ENCODE measurements around the gene VTN.

Gene VTN

DNA sequence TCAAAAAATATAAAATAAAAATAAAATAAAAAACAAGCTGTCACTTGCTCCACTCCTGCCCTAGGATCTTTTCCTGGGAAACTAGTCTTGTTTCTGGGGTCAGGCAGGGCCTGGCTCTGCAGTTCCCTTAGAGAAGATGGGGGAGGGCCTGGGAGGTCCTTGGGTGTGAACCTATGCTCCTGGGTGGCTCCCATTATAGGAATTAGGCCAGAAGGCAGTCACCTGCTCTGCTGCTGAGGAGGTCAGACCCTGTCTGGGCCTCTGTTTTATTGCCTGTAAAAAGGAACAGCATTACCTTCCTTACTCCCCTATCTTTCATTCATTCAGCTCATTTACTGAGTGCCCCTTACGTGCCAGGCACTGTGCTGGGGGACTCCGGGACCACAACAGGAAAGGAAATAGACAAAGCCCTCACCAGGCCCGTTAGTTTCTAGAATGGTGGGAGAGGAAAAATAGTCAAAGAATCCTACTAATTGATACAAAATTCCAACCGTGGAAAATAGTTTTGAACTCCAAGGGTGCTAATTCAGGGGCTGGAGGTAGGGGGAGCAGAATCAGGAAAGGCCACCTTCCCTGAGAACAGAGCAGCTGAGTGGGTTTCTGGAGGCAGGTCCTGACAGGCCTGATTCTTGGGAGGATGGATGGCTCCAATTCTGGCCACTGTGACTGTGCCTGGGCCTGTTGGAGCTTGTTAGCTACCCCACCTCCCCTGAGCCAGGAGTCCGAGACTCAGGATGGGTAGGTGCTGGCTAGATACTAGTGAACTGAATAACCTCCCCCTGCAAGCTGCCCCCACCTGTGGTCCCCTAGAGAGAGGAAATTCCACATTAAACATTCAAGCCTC lies 37.2 kb upstream of the VTN start:
- ChIA-PET CTCF (interaction anchor here (0.6 to 1.7 kb wide), 3 partner anchors 10 to 924 kb away, joined by 3 to 9 read pairs (median 3); no protein-coding TSS in a partner anchor), POLR2A (ENCODE audit: low non-redundant PET) (interaction anchor here (0.8 kb wide), 1 partner anchor 11 kb away, joined by 3 read pairs; no protein-coding TSS in a partner anchor)
- DNase-seq (ENCODE audit: low spot score), result peak; percentile 97
- peak overlapping the region; percentile 90 for H3K27ac ChIP-seq
- TF ChIP-seq, protein P1, sequence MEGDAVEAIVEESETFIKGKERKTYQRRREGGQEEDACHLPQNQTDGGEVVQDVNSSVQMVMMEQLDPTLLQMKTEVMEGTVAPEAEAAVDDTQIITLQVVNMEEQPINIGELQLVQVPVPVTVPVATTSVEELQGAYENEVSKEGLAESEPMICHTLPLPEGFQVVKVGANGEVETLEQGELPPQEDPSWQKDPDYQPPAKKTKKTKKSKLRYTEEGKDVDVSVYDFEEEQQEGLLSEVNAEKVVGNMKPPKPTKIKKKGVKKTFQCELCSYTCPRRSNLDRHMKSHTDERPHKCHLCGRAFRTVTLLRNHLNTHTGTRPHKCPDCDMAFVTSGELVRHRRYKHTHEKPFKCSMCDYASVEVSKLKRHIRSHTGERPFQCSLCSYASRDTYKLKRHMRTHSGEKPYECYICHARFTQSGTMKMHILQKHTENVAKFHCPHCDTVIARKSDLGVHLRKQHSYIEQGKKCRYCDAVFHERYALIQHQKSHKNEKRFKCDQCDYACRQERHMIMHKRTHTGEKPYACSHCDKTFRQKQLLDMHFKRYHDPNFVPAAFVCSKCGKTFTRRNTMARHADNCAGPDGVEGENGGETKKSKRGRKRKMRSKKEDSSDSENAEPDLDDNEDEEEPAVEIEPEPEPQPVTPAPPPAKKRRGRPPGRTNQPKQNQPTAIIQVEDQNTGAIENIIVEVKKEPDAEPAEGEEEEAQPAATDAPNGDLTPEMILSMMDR (conservative IDR thresholded peaks at IDR 0.05; ENCODE audit: low read depth), result 0 out of 2 replicates have a peak, but pooled peaks have one; percentile 11

DNA sequence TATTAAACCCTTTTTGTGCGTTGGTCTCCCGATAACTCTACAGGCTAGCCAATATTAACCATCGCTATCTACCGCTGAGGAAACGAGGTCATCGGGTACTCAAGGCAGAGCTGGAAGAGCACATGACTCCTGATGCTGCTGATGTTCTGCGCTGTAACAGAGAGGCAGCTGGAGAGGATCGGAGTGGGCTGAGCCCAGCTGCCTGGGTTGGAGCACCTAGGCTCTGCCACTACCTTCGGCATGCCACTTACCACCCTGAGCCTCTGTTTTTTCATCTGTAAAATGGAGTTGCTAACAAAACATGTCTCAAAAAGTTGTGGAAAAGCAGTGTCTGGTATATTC lies 36.3 kb upstream of the VTN start:
- ChIA-PET POLR2A (ENCODE audit: low non-redundant PET) (no interaction called here), CTCF (interaction anchor here (1.0 kb wide), 1 partner anchor 44 kb away, joined by 3 read pairs; no protein-coding TSS in a partner anchor)

DNA sequence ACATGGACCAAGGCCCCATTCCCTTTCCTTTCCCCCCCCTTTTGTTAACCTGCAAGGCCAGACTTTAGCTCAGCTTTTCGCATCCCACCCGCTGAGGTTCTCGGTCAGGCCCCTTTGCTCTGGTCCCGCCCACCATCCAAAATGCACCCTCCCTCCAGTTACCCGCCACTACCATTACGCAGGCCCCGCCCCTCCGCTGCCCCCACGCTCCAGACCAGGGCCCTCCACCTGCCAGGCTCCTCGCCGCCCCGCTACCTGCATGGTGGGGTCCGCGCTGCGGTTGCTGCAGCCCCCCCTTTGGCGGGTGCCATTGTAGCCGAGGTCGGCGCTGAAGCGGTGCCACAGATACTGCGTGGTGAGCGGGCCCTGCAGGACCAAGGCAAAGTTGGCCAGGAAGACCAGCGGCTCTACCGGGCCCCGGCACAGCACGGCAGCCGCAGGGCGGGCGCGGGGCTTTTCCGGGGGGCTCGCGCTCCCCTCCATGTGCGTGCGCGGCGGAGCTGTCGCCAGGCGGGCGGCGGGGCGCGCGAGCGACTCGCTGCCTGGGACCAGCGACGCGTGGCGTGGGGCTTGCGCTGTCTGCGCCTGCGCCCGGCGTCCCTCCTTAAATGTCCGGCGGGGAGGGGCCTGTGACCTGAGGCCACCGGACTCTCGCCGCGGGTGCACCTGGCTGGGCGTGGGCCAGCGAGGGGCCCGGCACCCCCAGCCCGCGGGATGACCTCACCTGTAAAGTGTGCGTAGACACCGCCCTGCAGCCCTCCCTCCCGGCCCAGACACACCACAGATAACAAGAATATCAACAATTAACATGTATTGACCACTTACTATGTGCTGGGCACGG lies 35.7 kb upstream of the VTN start, which contains the start of gene SLC46A1:
TSS of gene SLC46A1 (minus strand) at position 581 of the 841 bp plus-strand sequence. CDS start at position 483, 98 bp downstream.
- peak; percentile 39 for DNase-seq (ENCODE audit: low spot score)
- CTCF ChIA-PET, result interaction anchor here (1.2 to 1.7 kb wide), 2 partner anchors 10 to 512 kb away, joined by 4 to 6 read pairs; no protein-coding TSS in a partner anchor
- H3K27ac ChIP-seq, result peak within 1 kb of the TSS; percentile 90
- POLR2A ChIA-PET (ENCODE audit: low non-redundant PET), result no interaction called here
- TF ChIP-seq, protein P1 (conservative IDR thresholded peaks at IDR 0.05; ENCODE audit: low read depth), result no peak

More for the DNA sequence above, 36.3 kb upstream of the VTN start:
- TF ChIP-seq, protein P1 (conservative IDR thresholded peaks at IDR 0.05; ENCODE audit: low read depth), result no peak
- no peak for DNase-seq (ENCODE audit: low spot score)
- H3K27ac ChIP-seq, result peak overlapping the region; percentile 90

DNA sequence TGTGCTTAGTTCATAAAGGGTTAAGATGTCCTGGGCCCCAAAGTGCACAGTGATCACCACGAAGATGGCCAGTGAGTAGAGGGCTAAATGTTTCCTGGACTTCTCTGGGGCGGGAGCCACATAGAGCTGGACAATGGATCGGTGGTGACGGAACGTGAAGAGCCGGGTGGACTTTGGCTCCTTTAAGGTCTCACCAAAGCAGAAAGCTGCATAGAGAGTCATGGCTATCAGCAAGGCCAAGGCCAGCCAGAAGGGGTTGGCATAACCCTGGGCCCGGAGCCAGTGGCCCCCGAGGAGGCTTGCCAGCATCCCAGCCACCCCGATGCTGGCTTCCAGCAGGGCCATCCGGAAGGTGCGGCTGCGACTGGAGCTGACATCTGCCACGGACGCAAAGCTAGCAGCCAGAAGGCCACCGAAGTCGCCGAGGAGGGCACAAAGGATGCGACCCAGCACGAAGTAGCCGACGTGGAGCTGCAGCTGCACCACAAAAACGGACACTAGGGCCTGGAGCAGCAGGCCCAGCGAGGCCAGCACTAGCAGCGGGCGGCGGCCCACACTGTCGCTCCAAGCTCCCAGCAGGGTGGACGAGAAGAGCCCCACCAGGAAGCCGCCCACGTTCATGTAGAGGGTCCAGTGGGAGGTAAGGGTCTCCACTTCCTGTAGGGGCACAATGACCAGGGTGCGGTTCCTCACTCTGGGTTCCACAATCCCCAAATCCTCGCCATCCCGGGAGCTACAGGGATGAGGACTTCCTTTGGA lies 34.9 kb upstream of the VTN start:
- H3K27ac ChIP-seq, result peak overlapping the region; percentile 90
- DNase-seq (ENCODE audit: low spot score), result no peak
- TF ChIP-seq, protein P1 (conservative IDR thresholded peaks at IDR 0.05; ENCODE audit: low read depth), result no peak
- CTCF ChIA-PET, result interaction anchor here (1.2 to 1.7 kb wide), 2 partner anchors 11 to 511 kb away, joined by 4 to 6 read pairs; no protein-coding TSS in a partner anchor
- POLR2A ChIA-PET (ENCODE audit: low non-redundant PET), result no interaction called here

DNA sequence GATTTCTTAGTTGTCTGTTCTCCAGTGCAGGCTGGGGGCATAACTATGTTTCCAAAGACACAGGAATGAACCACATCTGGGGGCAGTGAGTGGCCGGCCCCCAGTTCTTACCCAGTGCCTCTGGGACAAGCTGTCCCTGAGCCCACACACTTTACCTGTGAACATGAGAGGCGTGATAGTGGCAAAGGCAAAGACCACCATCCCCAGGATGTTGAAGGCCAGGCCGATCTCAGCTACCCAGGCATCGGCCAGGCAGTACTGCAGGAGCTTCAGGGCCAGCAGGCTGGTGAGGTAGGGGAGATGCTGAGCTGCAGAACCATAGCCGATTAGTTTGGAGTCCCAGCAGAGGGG lies 34.3 kb upstream of the VTN start:
- DNase-seq (ENCODE audit: low spot score), result no peak
- POLR2A ChIA-PET (ENCODE audit: low non-redundant PET), result no interaction called here
- CTCF ChIA-PET, result interaction anchor here (1.7 kb wide), 1 partner anchor 12 kb away, joined by 6 read pairs; no protein-coding TSS in a partner anchor
- TF ChIP-seq, protein P1 (conservative IDR thresholded peaks at IDR 0.05; ENCODE audit: low read depth), result no peak
- H3K27ac ChIP-seq, result peak overlapping the region; percentile 90
